HG02763 (cell line): ENCODE results near the gene ENDOV.

Experiments
- ATAC-seq: cut with Tn5 transposase; IDR thresholded peaks from one replicate; pipeline ENCODE4 v1.9.1; 2021; ENCODE audit warnings: mild to moderate bottlenecking, moderate library complexity; ENCODE audit not compliant: unreplicated experiment

Gene ENDOV

DNA sequence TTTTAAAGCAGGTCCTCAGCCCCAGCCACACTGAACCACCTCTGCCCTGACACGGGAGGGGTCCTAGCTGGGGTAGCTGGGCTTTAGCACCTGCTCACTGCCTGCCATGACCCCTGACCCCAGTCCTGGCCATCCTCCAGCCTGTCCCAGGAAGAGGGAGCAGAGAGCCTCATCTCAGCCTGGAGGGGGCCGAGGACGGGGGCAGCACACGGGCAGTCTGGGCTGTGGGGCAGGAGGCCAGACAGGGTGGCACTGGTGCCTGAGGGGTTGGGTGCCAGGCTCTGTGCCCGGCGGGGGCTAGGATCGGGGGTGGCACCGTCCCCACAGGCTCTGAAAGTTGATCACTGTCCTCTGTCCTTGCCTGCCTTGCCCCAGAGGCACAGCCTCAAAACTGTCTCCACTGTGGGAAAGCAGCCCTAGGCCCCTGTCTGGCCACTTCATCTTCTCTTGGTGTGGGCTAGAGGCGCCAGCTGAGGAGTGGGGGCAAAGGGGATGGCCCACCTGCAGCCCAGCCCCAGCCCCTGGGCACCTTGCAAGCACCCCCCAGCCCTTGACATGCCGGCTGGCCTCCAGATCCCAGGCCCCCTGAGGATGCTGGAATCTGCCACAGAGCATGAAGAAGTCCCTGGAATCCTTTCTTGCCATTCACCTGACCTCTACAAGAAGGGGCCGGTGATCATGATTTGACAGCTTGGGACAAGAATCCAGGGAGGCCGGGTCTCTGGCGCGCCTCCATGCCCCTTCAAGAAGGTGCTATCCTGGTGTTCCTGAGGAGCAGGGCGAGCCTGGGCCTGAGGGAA is 15.7 kb downstream of the ENDOV start:
- ATAC-seq = no peak

DNA sequence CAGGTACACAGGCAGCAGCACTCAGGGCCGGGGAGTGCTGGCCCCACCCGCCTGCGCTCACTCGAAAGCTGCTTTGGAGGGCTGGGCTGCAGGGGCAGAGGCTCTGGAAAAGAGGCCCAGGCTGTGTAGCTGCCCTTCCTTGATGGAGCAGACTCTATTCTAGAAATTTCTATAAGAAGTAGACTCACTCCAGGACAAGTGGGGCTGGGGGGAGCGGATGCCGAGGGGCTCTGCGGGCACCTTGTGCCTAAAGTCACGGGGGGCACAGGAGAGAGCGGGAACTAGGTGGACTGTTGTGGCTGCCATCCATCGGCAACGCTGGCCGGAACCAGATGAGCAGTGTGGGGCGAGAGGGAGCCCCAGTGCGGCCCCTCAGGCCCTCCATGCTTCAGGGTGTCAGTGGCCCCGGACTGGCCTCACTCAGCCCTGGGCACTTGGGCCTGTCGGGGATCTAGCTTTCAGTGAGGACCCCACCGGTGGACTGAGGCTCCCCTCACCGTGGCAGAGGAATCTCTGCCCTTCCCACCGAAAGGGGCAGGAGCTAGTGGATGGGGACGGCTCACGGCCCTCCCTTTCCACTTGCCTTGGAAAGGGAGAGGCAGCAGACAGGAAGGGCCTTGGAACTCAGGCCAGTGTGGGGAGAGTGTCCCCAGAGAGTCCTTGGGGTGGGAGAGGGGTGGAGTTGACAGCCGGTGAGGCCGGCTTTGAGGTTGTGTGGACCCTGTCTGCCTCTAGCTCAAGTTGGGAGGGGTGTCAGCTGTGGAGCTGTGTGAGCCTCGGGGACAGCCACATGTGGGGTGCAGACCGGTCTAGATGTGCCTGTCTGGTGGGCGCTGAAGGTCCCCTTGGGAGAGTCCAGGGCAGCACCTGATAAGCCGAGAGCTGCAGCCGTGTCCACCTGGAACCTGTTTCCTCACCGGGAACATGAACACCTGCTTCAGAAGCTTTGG is 16.6 kb downstream of the ENDOV start:
- no peak for ATAC-seq

DNA sequence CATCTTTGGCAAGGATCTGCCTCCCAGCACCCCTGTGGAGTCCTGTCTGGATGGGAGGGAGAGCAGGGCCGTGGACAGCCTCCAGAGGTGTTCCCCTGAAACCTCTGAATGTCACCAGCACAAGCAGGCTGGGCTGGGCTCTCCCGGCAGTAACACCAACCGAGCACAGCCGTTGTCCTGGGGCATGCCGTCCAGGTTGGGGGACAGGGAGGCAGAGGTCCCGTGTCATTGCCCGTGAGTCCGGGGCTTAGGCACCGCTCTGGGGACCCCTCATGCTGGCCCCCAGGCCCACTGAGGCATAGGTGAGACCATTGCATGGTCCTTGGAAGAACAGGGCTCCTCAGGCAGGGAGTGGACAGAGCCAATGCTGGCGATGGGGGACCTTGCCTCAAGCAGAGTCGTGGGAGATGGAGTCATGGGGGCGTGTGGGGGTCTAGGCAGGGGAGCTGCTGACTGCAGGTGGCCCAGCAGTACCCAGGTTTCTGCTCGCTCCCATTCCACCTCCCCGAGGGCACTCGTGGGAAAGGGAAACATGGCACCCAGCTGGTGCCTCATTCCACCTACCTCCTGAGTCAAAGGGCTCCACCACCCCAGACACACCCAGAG is 17.5 kb downstream of the ENDOV start:
- no peak for ATAC-seq

DNA sequence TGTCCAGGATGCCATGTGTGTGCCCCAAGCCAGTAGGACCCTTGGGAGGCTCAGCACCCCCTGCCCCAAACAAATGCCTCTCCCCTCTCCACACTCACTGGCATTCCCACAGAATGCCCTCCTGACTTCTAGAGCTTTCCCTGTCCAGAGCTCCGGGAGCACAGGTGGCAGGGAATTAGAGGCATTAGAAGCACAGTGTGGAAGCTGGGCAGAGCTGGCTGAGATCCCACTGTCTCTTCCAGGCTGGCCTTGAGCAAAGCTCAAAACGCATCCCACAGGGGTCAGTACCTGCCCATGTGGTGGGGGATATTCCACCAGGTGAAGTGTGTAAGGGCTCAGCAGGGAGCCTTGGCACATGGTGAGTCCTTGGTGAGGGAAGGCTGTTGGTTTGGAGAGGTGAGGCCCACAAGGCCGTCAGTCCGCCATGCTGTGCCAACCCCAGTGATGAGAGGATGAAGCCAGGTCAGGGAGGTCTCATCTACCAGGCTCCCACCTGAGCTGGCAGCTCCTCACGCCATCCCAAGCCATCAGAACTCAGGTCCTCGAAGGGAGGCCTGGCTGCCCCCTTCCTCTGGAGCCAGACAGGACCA is 18.1 kb downstream of the ENDOV start:
- ATAC-seq = no peak

DNA sequence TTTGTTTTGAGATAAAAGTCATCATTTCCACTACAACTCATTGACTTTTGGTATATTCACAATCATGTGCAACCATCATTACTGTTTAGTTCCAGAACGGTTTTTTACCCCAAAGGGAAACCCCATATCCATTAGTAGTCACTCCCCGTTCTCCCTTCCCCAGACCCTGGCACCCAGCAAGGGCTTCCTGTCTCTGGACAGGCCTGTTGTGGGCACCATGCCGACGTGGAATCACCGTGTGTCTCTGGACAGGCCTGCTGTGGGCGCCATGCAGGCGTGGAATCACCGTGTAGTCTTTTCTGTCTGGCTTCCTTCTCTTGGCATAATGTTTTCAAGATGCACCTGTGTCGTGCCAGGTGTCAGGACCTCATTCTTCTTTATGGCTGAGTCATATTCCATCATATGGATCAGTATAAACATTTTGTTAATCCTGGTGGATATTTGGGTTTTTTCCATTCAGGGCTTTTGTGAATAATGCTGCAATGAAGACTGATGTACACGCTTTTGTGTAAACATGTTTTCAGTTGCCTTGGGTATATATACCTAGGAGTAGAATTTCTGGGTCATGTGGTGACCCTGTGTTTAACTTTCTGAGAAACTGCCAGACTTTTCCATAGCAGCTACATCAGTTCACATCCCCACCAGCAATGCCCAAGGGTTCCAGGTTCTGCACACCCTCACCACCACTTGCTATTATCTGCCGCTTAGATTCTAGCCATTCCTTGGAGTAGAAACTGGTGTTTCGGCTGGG is 19.1 kb downstream of the ENDOV start:
- ATAC-seq = no peak

DNA sequence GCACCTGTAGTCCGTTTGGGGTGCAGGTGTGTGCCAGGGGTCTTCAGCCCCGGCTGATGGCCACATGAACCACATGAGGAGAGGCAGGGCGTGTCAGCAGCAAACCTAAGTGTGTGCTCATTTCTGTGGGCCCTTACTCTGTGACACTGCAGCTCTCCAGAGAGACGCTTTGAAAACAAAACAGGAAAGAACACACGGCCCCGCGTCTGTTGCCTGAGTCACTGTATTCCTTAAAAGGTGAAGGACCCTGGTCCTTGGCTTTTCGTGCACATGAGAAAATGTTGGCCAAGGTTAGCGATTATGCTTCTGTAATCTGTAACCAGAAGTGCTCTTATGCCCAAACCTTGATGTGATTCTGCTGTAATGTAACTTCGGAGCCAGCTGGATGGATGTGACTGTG is 22.6 kb downstream of the ENDOV start:
- ATAC-seq = no peak

DNA sequence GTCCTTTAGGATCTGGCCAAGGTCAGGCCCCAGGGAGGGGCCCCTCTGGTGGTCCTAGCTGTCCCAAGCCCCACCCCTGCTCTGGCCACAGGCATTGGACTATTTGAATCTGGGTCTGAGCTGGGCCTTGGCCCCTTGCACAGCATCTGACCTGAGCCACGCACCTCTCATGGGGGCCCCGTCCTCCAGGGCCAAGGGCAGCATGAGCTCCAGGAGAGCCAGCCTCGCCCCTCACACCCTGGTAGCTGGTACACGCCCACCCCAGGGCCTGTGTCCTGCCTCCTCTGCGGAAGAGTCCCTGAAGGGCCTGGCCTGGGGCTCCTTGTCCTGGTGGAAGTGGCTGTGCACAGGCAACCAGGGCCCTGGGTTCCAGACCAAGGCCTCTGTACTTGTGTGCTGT is 23.8 kb downstream of the ENDOV start:
- no peak for ATAC-seq

DNA sequence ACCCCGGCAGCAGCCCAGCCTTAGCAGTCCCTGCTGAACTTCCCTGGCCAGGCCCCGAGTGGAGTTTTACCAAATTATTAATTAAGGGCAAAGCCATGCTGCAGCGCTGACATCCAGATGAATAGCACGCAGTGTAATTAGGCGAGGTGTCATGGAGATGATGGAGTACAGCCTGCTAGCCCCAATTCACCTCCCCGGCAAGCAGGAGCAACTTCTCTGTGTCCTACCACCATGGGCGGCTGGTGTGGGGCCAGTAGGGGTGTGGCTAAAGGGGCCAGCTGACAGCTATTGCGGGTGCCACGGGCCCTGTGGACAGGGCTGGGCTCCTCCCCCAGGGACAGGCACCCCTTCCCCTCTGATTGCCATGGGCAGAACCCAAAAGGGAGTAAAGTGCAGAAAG is 24.5 kb downstream of the ENDOV start:
- ATAC-seq = no peak

DNA sequence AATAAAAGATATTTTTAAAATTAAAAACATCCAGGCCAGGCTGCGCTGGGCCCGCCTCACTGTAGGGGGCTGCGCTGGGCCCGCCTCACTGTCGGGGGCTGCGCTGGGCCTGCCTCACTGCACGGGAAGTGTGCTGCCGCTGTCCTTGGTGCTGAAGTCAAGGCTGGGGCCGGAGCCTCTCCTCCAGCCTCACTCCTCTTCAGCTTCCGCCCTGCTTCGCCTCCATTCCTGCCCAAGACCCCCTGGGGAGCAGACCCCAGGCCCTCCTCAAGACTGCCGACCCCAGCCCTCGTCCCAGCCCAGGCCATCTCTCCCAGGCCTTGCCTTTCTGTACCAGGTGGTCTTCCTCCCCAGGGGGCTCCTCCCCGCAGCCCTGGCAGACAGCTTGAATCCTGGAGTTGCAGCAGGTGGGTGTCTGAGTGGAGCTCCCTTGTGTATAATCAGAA is 26.2 kb downstream of the ENDOV start:
- ATAC-seq = no peak

DNA sequence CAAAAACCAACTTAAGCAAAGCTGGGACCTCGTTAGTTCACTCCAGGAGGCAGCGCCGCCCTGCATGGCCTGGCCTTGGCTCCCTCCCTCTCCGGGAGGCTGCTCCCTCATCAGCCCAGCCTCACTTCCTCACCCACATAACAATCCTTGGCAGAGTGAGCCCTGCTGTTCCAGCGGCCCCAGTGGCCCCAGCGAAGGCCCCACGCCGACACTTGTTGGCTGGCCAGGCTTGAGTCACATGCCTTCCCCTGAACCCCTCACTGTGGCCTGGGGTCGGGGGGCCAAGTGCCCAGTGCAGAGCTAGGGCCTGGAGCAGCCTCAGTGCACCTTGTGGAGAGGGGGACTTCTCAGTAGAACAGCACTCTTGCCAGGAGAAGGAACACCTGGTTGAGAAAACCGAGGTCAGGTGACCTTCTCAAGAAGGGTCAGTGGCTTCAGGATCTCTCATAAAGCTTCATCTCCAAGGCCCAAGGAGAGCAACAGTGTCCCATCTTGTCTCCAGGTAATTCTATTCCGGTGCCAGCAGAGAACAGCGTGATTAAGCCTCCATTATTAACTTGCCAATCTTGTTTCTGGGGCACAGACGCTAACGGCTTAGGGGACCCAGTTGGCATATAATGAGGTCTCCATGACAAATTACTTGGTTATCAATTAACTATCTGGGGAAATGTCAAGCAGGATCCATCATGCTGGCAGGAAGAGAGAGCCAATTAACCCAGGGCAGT is 26.8 kb downstream of the ENDOV start:
- no peak for ATAC-seq

DNA sequence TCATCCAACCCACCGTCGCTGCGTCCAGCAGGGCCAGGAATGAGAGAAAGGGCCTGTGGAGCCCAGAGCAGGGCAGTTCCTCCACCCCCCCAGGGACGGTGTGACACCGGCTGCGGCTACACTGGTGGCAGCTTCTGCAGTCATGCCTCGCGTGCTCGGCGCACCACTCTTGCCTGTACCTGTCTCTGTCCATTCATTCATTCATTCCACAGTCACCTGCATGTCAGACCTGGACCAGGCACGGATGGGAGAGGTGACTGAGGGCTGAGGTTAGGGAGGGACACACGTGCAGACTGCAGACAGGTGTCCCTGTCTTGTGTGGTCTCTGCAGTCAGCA is 27.3 kb downstream of the ENDOV start:
- ATAC-seq = no peak

DNA sequence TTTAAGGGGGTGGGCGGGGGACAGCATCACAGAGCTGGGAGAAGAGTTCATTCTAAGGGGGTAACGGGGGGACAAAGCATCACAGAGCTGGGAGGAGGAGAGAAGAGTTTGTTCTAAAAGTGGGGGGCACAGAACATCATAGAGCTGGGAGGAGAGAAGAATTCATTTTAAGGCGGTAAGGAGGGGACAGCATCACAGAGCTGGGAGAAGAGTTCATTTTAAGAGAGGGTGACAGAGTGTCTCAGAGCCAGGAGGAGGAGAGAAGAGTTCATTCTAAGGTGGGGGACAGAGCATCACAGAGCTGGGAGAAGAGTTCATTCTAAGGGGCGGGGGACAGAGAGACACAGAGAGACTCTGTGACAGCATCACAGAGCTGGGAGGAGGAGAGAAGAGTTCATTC is 27.8 kb downstream of the ENDOV start:
- ATAC-seq = no peak

DNA sequence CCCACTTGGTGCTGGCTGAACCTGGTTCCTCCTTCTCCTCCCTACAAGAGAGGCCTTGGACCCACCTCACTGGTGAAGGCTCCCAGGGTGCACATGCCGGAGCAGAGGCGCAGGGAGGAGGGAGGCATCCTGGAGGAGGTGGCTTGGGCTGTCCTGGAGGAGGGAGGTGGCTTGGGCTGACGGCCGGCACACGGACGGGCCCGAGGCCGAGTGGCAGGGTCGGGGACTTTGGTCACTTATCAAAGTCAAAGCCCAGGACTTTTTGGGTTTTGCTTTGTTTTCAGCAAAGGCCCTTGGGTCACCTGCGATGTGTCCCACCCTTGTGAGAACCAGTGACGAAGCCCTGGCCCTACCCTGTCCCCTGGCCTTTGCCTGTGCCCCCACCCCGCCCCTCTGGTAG is 28.5 kb downstream of the ENDOV start:
- ATAC-seq = no peak

DNA sequence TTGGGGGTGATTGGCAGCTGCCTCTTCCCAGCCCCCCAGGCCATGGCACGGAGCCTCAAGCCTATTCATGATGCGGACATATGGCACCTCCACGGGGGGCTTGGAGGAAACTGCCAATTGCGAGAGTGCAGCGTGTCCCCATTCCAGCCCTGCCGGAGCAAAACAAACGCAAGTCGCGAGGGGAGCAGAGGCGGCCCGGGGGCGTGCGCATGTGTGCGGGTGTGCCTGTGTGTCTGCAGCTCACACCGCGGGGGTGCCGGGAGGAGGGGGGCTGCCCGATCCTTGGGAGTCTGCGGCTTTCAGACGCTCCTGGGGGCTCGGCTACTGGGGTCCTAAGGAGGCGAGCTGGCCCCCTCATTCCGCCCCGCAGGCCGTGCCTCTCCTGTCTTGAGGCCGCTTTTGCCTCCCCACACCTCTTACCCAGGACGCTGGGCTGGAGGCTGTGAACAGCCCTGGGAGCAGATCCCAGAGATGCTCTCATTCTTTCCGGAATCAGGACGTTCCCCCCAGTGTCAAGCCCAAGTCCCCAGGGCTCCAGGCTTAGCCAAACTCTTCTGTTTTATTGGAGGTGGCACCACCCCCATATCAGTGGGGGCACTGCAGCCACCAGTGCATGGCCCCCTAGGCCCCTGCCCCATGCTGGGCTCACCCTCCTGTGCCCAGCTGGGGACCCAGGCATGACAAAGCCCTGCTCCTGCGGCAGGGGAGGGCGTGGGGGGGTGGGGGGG is 29.1 kb downstream of the ENDOV start:
- ATAC-seq = no peak

DNA sequence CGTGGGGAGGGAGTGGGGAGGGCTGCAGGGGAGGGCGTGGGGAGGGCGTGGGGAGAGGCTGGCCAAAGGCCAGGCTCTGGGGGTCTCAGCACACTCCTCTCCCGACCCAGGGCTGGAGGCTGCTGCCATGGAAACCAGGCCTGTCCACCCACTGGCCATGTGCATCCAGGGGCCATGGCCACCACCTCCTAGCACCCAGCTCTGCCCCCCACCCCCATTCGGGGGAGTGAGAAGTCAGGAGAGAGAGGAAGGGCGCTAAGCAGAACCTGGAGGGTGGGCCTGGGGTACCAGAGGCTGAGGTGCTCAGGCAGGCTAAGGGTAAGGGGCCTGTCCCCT is 29.6 kb downstream of the ENDOV start:
- ATAC-seq = no peak

DNA sequence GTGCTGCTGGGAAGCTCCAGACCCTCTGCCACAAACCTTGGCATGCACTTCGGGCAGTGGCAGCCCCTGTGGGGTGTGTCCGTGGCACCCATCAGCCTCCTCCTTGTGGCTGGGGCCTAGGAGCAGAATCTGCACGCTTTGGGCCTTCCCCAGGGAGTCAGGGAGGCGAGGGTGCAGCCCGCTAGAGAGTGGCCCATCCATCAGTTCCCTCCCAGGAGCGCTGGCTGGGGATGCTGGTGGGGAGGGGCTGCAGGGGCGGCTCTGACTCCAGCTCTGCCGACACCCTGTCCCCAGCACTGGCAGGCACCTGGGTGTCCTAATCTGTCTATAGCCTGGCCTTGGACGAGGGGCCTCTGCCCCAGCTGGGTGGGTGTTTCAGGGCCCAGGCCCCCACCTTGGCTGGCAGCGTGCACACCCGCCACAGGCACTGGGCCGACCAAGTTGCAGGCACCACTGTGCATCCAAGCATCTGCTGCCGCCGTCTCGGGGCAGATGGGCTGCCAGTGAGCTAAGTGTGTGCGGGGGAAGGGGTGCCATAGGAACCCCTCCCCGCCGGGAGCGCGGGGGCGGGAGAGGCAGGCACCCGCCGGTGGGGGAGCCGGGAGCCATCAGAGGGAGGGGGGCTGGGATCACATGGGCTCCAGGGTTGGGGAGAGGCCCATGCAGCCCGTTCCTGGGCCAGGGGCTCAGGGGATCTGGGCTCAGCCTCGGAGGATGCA is 30.2 kb downstream of the ENDOV start:
- no peak for ATAC-seq

DNA sequence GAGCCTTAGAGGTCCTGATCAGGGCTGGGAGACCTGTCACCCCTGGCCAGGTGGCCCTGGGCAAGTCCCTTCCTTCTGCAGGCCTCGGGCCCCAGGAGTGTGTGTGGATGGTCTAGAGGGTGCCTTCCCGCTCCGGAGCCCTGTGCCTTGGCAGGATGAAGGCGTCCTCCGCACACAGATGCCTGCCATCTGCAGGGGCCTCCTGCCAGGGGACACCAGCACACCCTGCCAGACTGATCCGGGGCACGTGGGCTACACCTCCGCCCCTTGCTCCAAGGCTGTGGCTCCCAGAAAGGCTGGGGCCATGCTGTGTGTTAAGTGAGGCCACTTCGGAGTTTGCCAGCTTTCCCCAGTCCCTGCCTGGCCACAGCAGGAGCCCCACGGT is 30.8 kb downstream of the ENDOV start:
- no peak for ATAC-seq

DNA sequence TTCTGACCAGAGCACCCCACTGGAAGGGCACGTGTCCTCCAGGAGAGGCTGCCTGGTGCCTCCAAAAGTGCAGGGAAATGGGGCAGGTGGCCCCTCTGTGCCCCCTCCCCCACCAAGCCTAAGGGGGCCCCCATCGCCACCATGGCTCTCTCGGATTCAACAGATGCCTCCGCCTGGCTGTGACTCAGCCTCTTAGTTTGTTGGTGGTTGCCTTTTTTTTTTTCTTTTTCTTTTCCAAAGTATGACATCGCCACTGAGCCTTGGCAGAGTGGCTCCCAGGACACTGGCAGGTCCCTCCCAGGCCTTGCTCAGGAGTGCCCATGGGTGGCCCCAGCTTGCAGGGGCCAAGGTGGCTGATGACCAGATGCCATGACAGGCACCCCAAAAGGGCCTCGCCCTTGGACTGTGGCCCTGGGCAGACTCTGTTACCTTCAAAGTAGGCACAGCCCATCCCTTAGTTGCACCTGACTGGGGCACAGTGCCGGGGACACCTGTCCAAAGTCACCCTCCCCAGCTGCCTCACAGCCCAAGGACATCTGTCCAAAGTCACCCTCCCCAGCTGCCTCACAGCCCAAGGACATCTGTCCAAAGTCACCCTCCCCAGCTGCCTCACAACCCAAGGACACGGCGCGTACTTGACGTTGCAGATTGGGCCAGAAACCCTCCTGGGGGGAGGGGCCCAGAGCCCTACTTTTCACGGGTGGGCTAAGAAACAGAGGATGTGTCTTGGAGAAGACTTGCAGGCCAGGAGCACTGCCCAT is 31.9 kb downstream of the ENDOV start:
- no peak for ATAC-seq
